GM19025 (cell line): ENCODE measurements around the gene LMO1.

ENCODE experiments used
- ATAC-seq: cut with Tn5 transposase; IDR thresholded peaks from one replicate; pipeline ENCODE4 v1.9.1; 2021; ENCODE audit warnings: mild to moderate bottlenecking, low read depth, moderate library complexity; ENCODE audit not compliant: unreplicated experiment

LMO1 gene

DNA sequence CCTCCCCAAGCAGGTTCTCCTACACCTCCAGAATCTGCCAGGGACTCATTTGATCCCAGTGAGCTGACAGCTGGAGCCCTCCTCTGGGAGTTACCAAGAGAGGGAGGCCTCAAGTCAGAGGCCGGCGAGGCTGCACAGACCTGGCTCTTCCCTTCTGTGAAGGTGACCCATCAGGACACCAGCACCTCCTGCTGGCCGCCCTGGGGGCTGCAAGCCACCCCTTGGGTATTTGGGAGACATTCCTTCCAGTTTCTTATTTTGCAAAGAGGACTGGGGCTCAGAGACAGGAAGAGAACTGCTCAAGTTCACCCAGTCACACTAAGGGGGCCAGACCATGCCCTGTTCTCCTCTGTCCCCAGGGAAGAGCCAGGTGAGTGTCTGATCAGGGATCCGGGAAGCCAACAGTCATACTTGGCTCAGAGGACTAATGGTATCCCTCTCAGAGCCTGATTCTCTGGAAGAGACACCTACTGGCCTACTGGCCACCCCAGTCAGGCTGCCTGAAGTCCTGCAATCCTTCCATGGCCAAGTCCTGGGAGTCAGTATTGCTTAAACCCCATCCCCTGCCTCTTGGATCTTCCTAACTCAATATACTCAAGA is 54.4 kb downstream of the LMO1 start:
- ATAC-seq: no peak

- ATAC-seq: no peak
These were observed 56.3 kb downstream of the LMO1 start for GRCh38 chr11:8207080-8208000.

DNA sequence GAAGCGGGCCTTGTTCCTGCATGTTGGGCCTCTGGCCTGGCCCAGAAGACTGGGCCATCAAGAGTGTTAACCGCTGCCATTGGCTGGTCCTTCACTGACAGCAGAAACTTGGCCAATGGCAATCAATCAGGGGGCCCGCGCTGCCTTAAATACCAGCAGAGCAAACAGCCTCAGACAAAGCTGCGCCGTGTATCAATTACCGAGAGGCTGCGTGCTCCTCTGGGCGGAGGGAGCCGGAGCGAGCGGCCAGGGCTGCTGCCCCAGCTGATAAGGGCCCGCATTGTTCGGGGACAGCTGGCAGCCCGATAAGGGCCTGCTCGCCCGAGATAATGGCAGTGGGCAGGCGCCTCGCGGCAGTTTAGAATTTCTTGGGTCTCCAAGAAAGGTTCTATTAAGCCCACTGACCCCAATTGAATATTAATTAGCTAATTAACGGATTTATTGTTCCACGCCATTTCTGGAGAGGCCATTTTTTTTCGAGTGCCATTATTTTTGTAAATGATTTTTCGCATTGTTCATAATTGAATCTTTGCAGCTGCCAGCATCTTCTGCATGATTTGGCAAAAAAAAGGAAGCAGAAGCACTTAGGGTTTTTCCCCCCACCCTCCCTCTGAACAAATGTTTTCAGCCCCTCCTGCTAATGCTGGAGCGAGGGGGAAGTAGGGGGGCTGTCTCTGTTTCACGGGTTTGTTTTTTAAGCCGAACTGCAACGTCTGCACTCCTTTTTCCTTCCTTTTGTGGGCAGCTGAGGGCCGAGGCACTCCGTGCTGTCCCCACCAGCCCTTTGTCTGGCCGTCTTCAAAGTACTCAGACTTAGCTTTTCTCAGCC is 57.2 kb downstream of the LMO1 start:
- no peak for ATAC-seq

GRCh38 chr11:8205566-8205965 is 58.1 kb downstream of the LMO1 start:
- ATAC-seq: no peak

DNA sequence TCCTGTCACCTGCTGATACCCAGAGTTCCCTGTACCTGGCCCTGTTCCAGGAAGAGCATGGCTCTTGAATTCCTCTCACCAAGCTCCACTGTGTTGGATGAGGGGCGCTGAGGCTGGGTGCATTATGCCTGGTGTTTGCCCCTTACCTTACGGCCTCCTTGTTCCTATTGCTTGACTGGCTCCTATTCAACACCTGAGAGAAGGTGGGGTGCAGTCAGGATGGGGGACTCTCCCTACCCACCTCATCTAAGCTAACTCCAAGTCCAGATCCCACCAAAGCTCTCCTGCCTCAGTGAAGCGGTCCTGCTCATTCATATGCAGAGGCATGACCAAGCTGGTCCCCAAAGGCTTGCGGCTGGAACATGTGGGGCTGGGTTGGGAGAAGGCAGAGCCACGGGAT is 59.1 kb downstream of the LMO1 start:
- no peak for ATAC-seq

GRCh38 chr11:8204025-8204424 is 59.7 kb downstream of the LMO1 start:
- ATAC-seq: no peak

DNA sequence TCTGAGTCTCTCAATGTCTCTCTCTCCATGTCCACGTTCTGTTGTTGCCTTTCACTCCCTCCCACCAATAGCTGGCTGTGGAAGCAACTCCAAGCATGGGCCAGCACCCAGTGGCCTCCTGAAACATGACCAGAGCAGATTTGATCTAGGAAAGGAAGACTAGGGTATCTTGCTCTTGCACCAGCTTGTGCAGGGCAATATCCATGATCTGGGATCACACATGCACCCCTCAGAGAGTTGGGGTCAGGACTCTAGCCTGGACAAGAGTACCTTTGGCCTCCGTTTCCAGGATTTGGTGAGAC is 60.3 kb downstream of the LMO1 start:
- ATAC-seq: no peak

DNA sequence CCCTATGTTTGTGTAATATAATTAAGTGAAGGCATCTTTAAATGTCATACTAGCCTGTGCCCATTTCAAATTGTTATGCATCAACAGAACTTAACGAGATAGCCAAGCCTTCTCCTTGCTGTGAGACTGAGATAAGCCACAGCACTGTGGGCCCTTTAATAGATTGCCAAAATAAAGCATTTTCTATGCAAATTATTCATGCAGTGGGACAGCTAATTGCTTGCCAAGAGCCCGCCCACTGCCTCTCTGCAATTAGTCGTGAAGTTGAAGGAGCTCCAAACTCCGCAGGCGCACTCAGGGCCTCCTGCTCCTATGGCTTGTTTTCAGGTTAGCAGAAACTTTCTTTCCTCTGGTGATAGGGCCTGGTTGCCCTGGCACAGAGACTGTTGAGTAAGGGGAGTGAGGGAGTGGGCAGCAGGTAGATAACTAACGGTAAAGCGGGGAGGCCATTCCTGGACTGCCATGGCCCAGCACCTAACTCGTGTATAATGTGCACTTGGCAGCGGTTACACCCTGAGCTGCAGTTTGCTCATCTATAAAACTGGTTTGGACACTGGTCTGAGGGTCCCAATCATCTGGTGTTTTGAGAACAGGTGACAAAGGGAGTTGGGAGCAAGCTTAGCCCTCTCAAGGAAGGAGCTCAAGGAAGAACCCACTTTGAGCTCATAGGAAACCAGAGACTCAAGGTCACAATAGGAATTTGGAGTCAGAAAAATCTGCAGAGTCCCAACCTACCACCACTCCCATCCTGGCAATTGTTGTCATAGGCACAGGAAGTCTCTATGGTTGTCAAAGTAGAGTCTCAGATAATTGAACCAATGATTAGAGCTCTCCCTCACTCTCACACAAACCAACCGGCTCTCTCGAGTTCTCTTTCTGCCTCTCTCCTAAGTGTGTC is 60.9 kb downstream of the LMO1 start:
- ATAC-seq: no peak

GRCh38 chr11:8201644-8202365 is 61.9 kb downstream of the LMO1 start:
- peak; percentile 90 for ATAC-seq

- ATAC-seq: no peak
These were observed 64.0 kb downstream of the LMO1 start for GRCh38 chr11:8199676-8200075.

GRCh38 chr11:8196749-8197148 is 66.9 kb downstream of the LMO1 start:
- ATAC-seq: no peak

- no peak for ATAC-seq
These were observed 68.7 kb downstream of the LMO1 start for GRCh38 chr11:8194956-8195355.

DNA sequence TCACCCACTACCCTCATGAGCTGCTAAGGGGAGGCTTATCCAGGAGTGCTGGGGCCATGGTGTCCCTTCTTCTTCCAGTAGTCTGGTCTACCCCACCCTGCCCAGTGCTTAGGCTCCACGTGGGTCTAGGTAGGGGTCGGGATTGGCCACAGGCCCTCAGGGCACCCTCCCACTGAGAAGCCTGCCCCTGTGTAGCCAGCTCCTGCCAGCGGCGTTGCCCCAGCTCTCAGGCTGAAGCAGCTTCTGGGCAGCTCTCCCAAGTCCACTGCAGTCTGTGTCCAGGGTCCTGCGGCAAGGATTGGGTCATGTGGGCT is 70.8 kb downstream of the LMO1 start:
- no peak for ATAC-seq

DNA sequence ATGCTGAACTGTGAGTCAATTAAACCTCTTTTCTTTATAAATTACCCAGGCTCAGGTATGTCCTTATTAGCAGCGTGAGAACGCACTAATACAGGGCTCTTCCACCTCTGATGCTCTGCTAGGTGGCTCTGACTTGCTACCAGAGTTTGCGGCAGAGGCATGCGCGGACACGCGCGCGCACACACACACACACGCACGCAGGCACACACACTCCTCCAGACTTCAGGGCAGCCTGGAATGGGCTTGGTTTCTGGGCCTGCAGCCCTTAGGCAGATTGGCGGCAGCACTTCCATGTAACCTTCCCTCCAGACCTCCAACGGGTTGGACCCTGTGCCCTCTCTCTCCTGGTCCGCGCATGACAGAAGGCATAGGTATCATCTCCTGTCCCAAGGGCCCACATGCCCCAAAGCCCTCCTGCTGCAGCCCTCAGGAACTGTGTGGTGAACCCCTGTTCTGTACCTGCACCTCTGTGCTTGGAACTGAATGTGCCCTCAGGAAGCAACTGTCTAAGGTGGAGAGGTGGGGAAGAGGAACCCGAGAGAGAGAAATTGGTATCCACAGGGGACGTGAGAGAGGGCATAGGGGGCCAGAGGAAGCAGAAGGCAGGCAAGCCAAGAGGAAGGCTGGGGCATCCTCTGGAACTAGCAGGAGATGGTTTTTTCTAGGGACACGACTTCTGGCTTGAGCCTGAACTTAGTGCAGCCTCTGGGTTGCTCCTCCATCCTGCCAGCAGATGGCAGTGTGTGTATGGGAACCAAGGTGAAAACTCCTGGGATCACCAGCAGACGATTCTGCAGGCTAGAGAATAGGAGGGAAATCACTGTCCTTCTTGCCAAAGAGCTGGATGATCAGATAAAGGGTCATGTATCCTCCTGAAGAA is 71.4 kb downstream of the LMO1 start:
- no peak for ATAC-seq

DNA sequence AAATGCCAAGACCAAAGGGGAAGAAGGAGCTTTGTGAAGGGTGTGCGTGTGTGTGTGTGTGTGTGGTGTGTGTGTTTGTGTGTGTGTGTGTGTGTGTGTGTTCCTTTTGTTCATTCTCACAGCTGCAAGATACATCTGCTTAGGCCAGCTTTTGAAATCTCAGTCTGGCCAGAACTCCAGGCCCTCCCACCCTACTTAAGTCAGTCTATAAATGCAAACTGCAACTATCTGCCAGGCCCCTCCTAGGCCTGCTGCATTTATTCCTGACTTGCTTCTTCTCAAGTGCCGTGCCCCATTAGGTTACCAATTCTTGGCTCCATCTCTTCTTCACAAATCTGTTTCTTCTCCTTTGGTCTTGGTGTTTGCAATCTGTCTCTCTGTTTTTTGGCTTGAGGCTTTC is 73.2 kb downstream of the LMO1 start:
- ATAC-seq: no peak

- no peak for ATAC-seq
These were observed 77.2 kb downstream of the LMO1 start for GRCh38 chr11:8186429-8186828.

- ATAC-seq: no peak
These were observed 80.6 kb downstream of the LMO1 start for GRCh38 chr11:8183111-8183510.

DNA sequence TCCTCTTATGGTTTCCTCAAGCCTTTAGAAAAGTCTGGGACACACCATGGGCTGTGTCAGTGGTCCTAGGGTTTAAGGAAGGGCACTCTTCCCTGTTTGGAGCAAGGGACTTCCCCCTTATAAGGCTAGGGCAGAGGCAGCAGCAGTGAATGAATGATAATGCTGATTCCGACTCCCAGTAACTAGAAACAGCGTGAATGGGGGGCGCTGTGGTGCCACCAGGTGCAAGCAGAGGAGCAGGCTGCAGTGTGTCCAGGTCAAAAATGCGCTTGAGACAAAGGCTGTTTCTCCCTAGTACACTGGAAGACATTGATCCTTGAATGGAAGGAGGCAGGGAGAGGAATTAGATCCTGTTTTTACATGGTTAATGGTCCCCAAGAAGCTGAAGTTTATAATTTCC is 83.2 kb downstream of the LMO1 start:
- ATAC-seq: no peak

GRCh38 chr11:8178297-8178696 is 85.4 kb downstream of the LMO1 start:
- no peak for ATAC-seq
